GM11168 (cell line): ENCODE data around the gene H1-8.

Experiments
- in situ Hi-C: fragments of 300-500 bp; cut with MboI; formaldehyde crosslinking; loops from one replicate; pipeline ENCODE4 v1.12.0; 2022; ENCODE audit warnings: low sequenced_read_pairs; ENCODE audit not compliant: unreplicated experiment

Gene H1-8

DNA sequence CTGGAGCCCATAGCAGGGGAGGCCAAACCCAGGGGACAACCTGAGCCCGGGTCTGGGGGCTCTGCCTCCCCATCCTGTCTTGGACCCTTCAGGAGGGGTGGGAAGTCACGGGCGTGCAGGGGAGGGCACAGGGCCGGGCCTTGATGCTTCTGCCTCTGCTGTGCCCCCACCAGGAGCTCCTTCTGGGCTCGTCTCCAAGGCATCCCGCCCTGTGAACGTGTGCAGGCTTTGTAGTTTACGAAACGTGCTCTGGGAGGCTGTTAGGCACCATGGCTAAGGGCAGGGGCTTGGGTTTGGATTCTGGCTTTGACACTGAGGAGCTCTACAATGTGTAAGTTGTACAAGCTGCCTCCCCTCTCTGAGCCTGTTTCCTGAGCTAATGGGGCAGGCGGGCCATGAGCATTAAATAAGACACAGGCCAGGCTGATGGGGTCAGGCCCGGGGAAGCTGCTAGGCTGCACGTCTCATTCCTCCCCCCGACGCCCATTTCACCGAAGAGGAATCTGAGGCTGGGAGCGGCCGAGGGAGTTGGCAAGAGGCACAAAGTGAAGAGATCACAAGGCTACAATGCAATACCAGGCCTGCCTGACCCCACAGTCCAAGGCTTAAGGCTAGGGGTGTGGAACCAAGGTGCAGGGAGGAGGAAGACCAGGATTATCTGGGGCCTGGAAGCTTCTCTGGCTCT lies 43.9 kb downstream of the H1-8 start:
- in situ Hi-C loops = no loop called here

DNA sequence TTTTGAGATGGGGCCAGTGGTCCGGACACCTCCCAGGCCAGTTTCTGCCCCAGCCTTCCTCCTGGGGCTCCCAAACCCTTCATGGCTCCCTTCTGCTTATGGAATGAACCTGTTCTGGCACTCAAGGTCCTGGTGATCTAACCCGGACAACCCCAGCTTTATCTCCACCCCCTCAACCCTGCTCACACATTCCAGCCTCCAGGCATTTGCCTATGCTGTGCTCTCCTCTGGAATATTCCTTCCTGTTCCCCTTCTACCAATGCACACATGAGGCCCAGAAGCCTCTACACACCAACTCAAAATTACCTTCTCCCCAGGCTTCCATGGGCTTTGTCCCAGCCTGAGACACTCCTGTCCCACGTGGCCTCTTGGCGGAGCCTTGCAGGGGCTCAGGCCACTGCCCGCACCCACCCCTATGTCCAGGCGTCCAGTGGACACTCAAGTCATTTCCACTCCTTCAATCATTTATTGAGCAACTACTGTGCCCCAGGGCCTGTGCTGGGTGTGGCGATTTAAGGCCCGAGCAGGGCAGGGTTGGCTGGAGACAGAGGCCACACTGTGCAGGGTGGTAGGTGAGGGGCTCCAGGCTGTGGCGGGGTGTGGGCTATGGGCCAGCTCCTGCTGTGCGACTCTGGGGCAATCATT lies 44.7 kb downstream of the H1-8 start:
- in situ Hi-C loops = no loop called here

DNA sequence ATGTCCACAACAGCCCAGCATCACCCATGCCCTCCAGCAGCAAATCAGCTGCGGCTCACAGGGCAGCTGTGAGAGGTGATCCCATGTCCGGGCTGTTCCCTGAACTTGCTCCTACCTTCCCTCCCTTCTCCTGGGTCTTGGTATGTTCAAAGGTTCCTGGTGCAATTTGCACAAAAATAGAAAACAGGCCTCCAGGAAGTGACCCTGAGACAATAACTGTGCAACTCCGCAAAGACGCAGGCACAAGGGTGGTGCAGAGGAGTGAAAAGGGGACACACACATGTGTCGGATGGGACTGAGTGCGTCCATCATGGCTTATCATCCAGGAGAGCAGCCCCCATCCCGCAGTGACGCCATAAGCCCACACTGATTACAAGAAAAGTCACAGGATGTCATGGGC lies 47.2 kb downstream of the H1-8 start:
- in situ Hi-C loops = no loop called here

DNA sequence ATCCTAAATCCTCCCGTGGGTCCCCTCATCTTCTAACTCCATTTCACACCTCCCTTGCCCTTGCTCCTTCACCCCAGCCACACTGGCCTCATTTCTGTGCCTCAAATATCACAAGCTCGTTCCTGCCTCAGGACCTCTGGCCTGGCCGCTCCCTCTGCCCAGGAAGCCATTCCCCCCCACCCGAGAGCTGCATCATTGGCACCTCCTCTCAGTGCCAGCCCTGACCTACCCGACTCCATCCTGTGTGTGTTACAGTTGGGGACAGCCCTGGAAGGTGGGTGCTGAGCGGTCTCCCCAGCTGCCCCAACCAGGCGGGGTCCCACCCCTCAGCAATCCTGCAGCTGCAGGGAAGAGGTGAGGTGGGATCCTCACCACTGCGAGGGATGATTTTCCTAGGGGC lies 49.0 kb downstream of the H1-8 start:
- in situ Hi-C loops = no loop called here

DNA sequence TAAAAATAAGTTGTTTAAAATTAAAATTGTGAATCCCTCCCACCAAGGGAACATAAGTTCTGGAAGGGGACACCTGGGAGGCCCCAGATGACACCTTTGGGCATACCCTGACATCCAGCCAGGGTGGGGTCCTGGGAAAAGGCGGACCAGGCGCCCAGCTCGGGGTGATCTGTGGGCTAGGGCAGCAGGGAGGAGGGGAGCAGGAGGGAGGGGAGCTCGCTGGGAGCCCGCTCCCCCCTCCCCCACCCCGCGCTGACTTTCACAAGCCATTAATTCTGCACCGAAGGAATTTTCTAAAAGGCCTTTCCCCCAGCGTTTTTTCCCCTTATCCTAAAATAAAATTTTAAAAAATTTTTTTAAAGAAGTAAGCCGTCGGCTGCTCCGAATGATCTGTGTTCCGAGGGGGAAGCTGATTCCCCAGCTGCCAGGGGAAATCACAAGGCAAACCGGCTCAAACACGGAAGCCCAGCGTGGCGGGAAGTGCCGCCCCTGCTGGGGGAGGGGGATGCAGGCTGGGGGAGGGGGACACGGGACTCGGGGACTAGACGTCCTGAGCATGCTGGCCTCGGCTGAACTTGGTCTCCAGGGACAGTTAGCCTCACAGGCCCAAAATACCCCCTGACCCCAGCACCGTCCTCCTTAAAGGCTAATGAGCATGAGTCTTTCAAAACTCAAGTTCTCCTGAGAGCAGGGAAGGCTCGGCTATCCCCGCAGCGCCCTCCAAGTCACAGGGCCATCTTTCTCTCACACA lies 49.6 kb downstream of the H1-8 start:
- in situ Hi-C loops = no loop called here

DNA sequence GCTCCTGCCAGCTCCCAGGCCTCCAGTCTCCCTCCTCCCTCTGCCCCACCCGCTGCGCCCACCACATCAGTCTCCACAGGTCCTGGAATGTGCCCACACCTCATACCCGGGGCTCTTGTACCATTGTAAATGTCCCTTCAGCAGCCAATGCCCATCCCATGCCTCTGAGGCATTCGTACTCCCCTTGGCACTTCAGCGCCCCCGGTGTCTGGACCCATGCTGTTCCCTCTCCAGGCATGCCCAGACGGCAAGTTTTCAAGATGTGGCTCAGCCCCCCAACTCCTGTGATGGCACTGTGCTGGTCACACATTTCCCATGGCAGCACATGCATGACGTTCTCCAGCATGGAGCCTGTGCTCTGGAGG lies 50.2 kb downstream of the H1-8 start:
- in situ Hi-C loops = no loop called here

DNA sequence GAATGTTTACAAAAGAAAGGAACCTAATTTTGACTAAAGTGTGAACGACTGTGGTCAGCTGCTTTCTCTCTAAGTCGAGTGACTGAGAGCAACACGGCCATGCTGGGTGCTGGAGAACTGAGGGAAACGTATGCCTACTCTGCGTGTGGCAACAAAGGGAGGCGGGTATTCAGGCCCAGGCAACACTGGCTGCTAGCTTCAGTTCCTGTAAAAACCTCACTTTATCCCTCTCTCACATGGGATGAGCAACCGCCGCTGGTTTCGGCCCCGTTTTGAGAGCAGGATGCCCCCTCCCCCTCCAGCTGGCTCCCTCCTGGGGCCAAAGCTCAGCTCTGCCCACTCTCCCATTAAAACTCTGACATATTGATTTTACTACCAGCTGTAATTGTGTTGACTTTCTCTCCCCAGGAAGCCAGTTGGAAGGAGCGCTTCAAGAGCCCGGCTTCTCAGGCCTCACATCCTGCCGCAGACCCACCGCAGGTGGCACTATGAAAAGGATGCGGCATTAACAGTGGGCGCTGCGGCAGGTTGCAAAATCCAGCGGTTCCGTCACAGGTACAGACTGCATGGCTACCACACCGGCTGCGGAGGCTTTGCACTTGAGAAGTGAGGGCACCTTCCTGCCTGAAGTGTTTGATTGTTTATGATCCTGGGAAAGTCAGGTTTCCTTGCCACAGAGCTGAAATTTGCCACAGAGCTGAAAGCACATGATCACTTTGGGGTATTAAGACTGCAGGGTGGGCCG lies 50.8 kb downstream of the H1-8 start:
- in situ Hi-C loops = no loop called here

DNA sequence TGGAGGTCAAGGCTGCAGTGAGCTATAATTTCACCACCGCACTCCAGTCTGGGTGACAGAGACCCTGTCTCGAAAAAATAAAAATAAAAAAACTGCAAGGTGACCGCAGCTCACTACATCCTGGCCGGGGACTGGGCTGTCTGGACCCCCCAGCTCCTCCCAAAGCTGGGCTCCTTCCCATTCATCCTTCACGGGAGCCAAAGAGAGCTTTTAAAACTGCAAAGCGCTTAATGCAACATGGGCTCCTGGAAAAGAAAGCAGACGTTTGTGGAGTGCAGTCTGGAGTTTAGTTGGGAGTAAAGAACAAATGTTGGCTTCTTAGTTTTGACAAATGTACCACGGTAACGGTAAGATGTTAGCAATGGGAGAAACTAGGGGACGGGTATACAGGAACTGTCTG lies 51.4 kb downstream of the H1-8 start:
- in situ Hi-C loops = no loop called here

DNA sequence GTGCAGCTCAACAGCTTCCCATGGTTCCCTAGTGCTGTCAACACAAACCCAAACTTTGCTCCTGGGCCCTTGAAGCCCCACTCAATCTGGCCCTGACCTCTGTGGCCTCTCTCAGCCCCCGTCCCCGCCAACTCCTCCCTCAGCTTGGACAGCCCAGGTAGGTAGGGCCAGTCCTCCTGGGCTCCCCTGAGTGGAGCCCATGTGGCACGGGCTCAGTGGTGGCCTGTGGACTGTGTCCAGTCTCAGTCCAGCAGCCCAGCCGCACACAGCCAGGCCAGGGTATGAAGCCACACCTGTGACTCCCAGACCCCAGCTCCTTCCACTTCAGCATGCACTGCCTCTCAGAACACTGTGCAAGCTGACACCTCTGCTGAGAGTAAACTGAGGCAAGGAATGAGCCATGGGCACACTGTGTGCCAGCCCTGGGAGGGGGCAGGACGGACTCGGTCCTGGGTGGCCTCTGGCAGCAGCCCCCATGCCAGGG lies 52.0 kb downstream of the H1-8 start:
- in situ Hi-C loops = no loop called here

DNA sequence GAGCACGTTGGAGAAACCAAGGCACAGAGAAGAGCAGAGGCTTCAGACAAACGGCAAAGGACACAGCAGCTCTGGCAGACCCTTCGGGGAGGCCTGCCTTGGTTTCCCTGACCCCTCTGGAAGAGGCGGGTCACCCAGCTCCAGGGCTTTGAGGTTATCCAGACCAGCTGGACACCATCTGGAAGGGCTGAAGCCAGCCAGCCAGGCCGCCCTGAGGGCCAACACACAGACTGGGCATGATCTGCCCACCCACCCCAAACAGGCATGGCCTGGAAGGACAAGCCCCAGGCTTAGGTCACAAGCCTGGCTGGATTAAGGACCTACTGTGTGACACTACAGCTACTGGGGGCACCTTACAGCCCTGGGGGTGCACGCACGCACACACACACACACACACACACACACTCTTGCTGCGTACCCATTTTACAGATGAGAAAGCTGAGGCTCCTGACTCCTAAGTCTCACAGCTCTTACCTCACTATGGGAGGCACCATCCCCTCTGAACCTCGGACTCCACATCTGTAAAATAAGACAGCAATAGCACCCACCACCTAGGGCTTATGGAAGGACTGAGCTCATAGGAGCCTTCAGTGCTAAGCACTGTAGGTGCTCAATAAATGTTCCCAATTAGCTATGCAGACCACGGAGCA lies 52.7 kb downstream of the H1-8 start:
- in situ Hi-C loops = no loop called here

DNA sequence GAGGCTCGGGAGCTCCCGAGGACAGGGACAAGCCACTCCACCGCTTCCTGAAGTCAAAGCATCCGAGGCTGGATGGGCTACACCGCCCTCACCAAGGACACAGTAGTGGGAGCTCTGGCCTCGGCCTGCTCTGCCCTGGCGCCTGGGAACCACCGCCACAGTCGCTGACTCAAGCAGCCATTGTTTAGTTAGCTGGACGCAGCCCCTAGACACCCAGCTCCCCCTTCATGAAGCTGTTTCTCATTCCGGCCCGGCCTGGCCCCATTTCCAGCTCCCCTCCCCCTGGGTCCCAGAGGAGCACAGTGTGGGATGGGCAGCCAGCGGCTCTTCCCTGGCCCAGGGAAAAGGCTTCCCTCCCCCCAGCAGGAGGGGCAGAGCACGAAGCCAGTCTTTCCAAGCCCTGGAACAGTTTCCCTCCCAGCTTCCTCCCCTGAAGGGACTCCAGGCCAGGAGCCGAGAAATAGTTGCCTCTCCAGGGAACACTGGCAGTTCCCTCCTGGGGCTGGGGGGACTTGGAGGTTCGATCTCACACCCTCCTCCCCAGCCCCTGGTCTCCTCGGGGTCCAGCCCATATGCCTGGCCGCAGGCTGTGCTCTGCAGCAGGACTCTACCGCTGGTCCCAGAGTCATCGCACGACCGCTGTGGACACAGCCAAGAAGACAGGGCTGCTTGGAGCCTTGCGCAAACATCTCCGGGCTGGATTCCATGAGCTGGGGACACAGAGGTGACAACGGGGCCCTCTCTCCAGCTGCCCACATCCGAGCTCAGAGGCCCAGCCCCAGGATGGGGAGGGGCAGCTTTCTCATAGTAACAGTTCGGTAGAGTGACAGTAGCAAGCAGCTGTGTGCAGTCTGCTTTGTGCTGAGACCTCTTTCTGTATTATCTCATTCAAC lies 53.5 kb downstream of the H1-8 start:
- in situ Hi-C loops = no loop called here

DNA sequence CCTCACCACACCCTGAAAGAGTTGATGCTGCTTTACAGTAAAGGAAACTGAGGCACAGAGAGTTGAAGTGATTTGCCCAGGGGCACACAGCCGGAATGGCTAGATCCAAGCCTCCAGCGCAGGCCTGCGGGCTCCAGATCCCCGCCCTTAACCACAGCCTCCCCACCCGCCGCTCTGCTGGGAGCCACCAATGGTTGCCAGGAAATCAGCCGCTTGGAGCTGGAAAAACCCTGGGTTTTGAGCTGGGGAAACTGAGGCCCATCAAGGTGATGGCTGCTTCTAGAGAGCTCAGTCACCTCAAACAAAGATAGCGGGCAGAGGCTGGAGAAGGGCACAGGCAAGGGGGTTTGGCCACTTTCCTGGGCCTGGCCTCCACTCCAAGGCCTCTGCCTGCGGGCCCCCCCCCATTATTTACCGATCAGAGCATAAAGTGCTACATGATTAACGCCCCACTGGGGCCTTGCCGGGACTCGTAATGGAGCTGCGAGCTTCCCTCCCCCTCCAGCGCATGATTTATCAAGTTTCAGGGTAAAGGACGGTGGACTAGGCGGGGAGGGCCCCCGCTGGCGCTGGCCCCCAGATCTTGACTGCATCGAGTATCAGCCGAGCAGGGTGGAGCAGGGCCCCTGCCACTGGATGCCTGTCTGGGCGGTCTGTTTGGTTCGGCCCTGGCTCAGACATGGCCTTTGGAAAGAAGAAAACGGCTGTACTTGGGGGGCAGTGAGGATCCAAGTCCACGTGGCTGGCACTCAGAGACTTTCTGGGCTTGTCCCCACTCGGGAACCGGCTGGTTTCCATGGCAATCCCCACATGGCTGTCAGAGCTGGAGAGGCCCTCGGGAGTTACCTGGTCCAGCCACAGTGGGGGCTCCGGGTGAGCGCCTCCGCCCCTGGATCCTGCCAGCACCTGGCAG lies 54.4 kb downstream of the H1-8 start:
- in situ Hi-C loops = no loop called here

DNA sequence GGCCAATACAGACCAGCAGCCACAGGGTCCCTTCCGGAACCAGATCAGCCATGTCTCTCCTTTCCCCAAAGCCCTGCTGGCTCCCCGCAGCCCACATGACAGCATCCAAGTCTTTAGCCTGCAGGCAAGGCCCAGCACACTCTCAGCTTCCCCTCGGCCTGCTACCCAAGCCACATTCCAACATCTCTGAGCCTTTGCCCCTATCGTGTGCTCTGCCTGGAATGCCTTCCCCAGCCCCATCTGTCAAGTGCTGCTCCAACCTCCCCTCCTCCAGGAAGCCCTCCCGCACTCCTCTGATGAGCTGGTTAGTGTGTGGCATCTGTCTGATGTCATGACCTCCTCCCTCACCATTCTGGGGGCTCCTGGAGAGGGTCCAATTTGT lies 55.0 kb downstream of the H1-8 start:
- in situ Hi-C loops = no loop called here

DNA sequence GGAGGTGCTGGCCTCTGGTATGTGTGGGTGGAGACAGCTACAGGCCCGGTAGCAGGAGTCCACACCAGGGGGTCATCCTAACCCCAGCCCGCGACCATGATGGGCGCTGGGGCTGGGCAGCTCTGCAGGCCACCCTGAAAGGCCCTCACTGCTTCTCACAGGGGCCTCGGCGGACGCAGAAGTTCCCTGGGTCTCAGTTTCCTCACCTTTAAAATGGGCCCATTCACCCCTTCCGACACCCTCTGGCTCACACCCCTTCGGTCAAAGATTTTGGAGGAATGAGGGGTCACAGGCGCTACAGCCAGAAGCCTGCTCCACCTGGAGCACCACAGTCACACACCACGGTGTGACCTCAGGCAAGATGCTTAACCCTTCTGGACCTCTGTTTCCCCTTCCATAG lies 55.5 kb downstream of the H1-8 start:
- in situ Hi-C loops = no loop called here

DNA sequence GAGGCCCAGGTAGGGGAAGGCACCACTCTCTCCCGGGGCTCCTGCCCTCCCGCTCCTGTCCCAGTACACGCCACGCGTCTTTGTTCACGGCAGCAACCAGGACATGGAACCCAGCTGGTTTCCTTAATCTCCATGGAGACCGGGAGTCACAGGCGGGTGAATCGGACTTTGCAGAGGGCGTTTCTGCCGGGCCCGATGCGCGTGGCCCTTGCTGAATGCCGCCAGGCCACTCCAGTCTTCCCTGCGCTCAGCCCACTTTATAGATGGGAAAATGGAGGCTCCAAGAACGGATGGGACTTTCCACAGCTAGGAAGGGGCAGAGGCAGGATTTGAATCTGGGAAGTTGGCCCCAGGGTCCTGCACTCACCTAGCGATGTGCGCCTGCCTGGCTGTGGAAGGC lies 56.1 kb downstream of the H1-8 start:
- in situ Hi-C loops = no loop called here

DNA sequence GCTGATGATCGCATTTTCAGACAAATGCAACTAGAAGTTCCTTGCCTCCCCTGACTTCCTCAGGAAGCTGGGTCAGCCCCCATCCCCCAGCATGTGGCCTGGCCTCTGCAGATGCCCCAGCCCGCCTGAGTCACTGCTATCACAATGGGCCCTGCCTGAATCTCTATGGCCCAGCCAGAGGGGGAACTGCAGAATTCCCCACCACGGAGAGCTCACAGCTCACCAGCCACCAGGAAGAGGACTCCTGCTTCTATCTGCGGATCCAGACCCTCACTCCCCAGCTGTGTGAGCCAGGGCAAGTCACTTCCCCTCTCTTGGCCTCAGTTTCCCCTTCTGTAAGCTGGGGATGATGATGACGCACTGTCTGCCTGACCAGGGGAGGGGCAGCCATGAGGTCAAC lies 56.6 kb downstream of the H1-8 start:
- in situ Hi-C loops = no loop called here

DNA sequence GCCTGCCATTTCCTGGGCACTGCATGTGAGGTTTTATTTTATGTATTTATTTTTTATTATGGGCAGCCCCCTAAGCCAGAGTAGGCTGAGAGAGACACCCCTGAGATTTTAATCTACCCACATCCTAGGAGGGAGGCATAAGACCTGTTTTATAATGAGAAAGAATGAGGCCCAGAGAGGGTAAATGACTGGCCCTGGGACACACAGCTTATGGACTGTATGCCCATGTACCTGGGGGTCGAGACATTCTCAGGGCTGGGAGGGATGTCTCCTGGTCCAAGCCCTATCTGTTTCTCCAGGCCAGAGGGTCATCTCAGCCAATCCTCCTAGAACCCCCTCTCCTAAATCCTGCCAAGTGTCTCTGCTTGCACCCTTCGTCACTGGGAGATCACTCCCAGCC lies 57.4 kb downstream of the H1-8 start:
- in situ Hi-C loops = no loop called here
